ENCODE results near the gene PGA4. TPM values are rescaled to one million over a fixed set of nuclear protein-coding genes. Genes with fewer than 3 reads are reported as not detected.
"Not testable (repeated sequence)": the region's sequence is repeated elsewhere in the genome, so short reads cannot be mapped to it uniquely, and the experiment has no call there.

PGA4 gene
- total and polyA plus RNA-seq, 2 donors (not counting 3 experiments of a cell fraction or from before 2014, with no cell fraction given): 0.15 TPM; not detected in 1

DNA sequence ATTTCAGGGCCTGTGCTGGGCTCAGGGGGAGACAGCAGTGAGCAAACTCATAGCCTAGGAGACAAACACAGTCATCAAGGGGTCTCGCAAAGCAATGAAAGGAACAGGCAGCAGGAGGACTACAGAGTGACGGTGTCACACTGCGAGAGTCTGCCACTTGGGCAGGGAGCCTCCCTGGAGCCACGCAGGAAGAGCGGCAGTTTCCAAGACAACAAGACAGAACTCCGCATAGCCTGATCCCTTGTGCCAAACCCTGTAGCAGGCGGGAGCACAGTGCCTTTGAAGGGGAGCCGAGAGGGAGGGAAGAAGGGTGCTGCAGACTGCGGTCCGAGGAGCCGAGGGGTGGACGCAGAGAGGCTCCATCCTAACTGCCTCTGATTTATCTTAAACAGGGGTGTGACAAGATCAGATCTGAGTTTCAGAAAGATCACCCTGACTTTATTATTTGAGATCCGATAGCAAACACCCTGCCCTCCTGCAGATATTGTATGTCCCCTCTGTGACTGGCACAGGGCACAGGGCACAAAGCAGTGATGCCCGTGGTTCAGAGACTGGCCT lies 17.6 kb upstream of the PGA4 start:
- H3K27ac ChIP-seq (ENCODE audit: insufficient read depth, low read depth, low read length); POLR2A ChIA-PET; H3K4me3 ChIP-seq (replicated peaks in 1 of 3; ENCODE audit: insufficient read depth in 1 of 3, low read depth in 1 of 3, low read length in 3 of 3); H3K9ac ChIP-seq (replicated peaks; ENCODE audit: extremely low read depth, insufficient read depth, low read length); H3K9me3 ChIP-seq (replicated peaks; ENCODE audit: control insufficient read depth, insufficient read depth, low read length); H3K4me2 ChIP-seq (ENCODE audit: insufficient read depth, low read length); H2AFZ ChIP-seq (ENCODE audit: low read depth, low read length); DNase-seq (ENCODE audit: low read depth, low spot score); dilution Hi-C loops (cut with MboI; ENCODE audit: extremely low pct_ligation_motif_present, low sequenced_read_pairs); FAIRE-seq; H3K9me1 ChIP-seq (replicated peaks; ENCODE audit: control insufficient read depth, extremely low read depth, insufficient read depth, low read length); H3K79me2 ChIP-seq (ENCODE audit: control insufficient read depth, insufficient read depth, low read length); H3K4me1 ChIP-seq (ENCODE audit: control insufficient read depth, extremely low read depth, insufficient read depth, low read length); H3K36me3 ChIP-seq (ENCODE audit: control insufficient read depth in 2 of 2, extremely low read depth in 1 of 2, insufficient read depth in 2 of 2, low read length in 2 of 2); intact Hi-C loops (cut with micrococcal nuclease); CTCF ChIA-PET; H4K20me1 ChIP-seq (replicated peaks; ENCODE audit: control insufficient read depth, extremely low read depth, insufficient read depth, low read length); BruUV-seq (replicated peaks); H3K27me3 ChIP-seq (ENCODE audit: control insufficient read depth in 2 of 2, insufficient read depth in 2 of 2, low read length in 2 of 2): not testable (repeated sequence)

DNA sequence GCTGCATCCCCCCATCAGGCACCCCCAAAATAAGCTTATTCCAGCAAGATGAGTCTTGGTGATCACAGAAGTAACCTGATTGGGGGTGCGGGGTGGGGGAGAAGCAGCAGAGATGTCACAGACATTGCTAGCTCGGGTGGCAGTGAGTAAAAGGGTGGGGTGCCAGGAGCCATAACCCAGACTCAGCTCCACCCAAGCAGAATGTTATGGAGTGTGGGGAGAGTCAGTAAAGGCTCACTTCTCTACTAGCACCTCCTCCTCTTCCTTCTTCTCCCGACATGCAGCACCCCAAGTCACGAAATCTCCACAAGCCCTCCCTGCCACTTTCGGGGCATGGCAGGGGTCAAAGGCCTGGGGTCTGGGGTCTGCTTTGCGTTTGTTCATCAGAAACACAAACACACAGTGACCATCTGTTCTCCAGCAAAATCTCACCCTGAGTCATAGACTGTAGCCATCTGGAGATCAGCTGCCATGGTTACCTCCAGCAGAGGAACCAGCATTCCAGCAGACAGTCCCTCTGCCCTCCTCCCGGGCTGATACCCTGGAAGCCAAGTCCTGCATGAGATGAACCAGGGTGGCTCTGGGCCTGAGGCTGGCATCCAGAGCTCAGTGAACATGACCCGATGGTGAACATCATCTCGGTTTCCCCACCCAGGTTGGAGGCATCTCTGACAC lies 14.4 kb upstream of the PGA4 start:
- H3K4me2 ChIP-seq (ENCODE audit: insufficient read depth, low read length); H3K79me2 ChIP-seq (ENCODE audit: control insufficient read depth, insufficient read depth, low read length); H3K4me1 ChIP-seq (ENCODE audit: control insufficient read depth, extremely low read depth, insufficient read depth, low read length); H3K9me3 ChIP-seq (replicated peaks; ENCODE audit: control insufficient read depth, insufficient read depth, low read length); H3K4me3 ChIP-seq (replicated peaks in 1 of 3; ENCODE audit: insufficient read depth in 1 of 3, low read depth in 1 of 3, low read length in 3 of 3); H3K9ac ChIP-seq (replicated peaks; ENCODE audit: extremely low read depth, insufficient read depth, low read length); H4K20me1 ChIP-seq (replicated peaks; ENCODE audit: control insufficient read depth, extremely low read depth, insufficient read depth, low read length); dilution Hi-C loops (cut with MboI; ENCODE audit: extremely low pct_ligation_motif_present, low sequenced_read_pairs); H3K27ac ChIP-seq (ENCODE audit: insufficient read depth, low read depth, low read length); DNase-seq (ENCODE audit: low read depth, low spot score); CTCF ChIA-PET; H3K27me3 ChIP-seq (ENCODE audit: control insufficient read depth in 2 of 2, insufficient read depth in 2 of 2, low read length in 2 of 2); H2AFZ ChIP-seq (ENCODE audit: low read depth, low read length); H3K9me1 ChIP-seq (replicated peaks; ENCODE audit: control insufficient read depth, extremely low read depth, insufficient read depth, low read length); POLR2A ChIA-PET; BruUV-seq (replicated peaks); FAIRE-seq; intact Hi-C loops (cut with micrococcal nuclease); H3K36me3 ChIP-seq (ENCODE audit: control insufficient read depth in 2 of 2, extremely low read depth in 1 of 2, insufficient read depth in 2 of 2, low read length in 2 of 2): not testable (repeated sequence)

DNA sequence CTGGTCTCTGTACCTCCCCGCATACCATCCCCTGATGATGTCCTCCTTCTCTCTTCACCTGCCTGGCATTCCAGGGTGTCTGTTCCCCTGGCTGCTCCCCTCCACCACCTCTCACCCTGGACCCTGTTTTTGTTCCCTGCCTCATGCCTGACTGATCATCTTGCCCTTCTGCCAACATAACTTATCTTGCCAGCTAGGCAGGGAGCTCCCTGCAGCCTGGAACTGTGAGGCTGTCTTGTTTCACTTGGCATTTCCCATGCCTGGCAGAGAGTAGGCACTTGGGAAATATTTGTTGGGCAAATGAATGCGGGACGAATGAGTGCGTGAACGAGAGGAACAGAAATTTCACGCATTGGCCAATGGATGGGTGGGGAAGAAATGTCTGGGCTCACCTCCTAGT lies 11.5 kb upstream of the PGA4 start:
- H3K27me3 ChIP-seq (ENCODE audit: control insufficient read depth in 2 of 2, insufficient read depth in 2 of 2, low read length in 2 of 2); CTCF ChIA-PET; dilution Hi-C loops (cut with MboI; ENCODE audit: extremely low pct_ligation_motif_present, low sequenced_read_pairs); H3K4me3 ChIP-seq (replicated peaks in 1 of 3; ENCODE audit: insufficient read depth in 1 of 3, low read depth in 1 of 3, low read length in 3 of 3); H3K9me3 ChIP-seq (replicated peaks; ENCODE audit: control insufficient read depth, insufficient read depth, low read length); H3K36me3 ChIP-seq (ENCODE audit: control insufficient read depth in 2 of 2, extremely low read depth in 1 of 2, insufficient read depth in 2 of 2, low read length in 2 of 2); H3K9ac ChIP-seq (replicated peaks; ENCODE audit: extremely low read depth, insufficient read depth, low read length); POLR2A ChIA-PET; H2AFZ ChIP-seq (ENCODE audit: low read depth, low read length); FAIRE-seq; H3K9me1 ChIP-seq (replicated peaks; ENCODE audit: control insufficient read depth, extremely low read depth, insufficient read depth, low read length); H3K4me1 ChIP-seq (ENCODE audit: control insufficient read depth, extremely low read depth, insufficient read depth, low read length); BruUV-seq (replicated peaks); DNase-seq (ENCODE audit: low read depth, low spot score); intact Hi-C loops (cut with micrococcal nuclease); H4K20me1 ChIP-seq (replicated peaks; ENCODE audit: control insufficient read depth, extremely low read depth, insufficient read depth, low read length); H3K4me2 ChIP-seq (ENCODE audit: insufficient read depth, low read length); H3K79me2 ChIP-seq (ENCODE audit: control insufficient read depth, insufficient read depth, low read length); H3K27ac ChIP-seq (ENCODE audit: insufficient read depth, low read depth, low read length): not testable (repeated sequence)

DNA sequence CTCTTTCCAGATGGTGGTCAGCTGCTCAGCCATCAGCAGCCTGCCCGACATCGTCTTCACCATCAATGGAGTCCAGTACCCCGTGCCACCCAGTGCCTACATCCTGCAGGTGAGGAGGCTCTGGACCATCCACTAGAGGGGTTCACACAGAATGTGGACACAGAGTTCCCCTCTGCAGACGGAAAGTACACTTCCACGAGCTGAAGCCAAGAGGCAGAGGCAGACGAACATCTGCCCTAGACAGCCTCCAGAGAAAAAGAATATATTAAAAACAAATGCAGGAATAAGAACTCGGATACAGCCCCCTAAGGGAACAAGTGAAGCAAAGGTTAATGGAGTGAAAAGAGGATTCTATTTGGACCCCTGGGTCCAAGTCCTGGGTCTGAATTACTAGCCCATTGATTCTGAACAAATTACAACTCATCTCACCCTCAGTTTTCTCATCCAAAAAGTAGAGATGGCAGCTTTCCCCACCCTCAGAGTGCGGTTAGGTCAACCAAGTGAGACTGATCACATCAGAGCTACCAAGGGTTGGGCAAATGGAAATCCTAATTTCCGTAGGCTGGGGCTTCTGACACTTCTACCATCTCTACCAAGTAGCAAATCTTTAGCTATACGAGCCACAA lies 10.7 kb upstream of the PGA4 start:
- H3K36me3 ChIP-seq (ENCODE audit: control insufficient read depth in 2 of 2, extremely low read depth in 1 of 2, insufficient read depth in 2 of 2, low read length in 2 of 2); H3K4me1 ChIP-seq (ENCODE audit: control insufficient read depth, extremely low read depth, insufficient read depth, low read length); H2AFZ ChIP-seq (ENCODE audit: low read depth, low read length); H3K79me2 ChIP-seq (ENCODE audit: control insufficient read depth, insufficient read depth, low read length); H3K4me3 ChIP-seq (replicated peaks in 1 of 3; ENCODE audit: insufficient read depth in 1 of 3, low read depth in 1 of 3, low read length in 3 of 3); intact Hi-C loops (cut with micrococcal nuclease); H3K27ac ChIP-seq (ENCODE audit: insufficient read depth, low read depth, low read length); CTCF ChIA-PET; BruUV-seq (replicated peaks); H3K9ac ChIP-seq (replicated peaks; ENCODE audit: extremely low read depth, insufficient read depth, low read length); H3K9me3 ChIP-seq (replicated peaks; ENCODE audit: control insufficient read depth, insufficient read depth, low read length); H3K27me3 ChIP-seq (ENCODE audit: control insufficient read depth in 2 of 2, insufficient read depth in 2 of 2, low read length in 2 of 2); dilution Hi-C loops (cut with MboI; ENCODE audit: extremely low pct_ligation_motif_present, low sequenced_read_pairs); FAIRE-seq; DNase-seq (ENCODE audit: low read depth, low spot score); H4K20me1 ChIP-seq (replicated peaks; ENCODE audit: control insufficient read depth, extremely low read depth, insufficient read depth, low read length); POLR2A ChIA-PET; H3K9me1 ChIP-seq (replicated peaks; ENCODE audit: control insufficient read depth, extremely low read depth, insufficient read depth, low read length); H3K4me2 ChIP-seq (ENCODE audit: insufficient read depth, low read length): not testable (repeated sequence)

Data from endothelial cell of umbilical vein (primary cell).